Muscle layer of duodenum (tissue), 2 donors: ENCODE data around the gene C20orf173.
"Not testable (repeated sequence)": the region's sequence is repeated elsewhere in the genome, so short reads cannot be mapped to it uniquely, and the experiment has no call there.

Experiments used
- H3K27ac ChIP-seq: one replicate; pipeline ENCODE4 v1.7.0; 2013; ENCODE audit warnings: mild to moderate bottlenecking, low read length
- H3K27me3 ChIP-seq: one replicate; pipeline ENCODE4 v1.7.0; 2013; ENCODE audit warnings: low read depth, mild to moderate bottlenecking, control low read depth, low read length
- H3K36me3 ChIP-seq, 2 donors: one replicate each; pipeline ENCODE4 v1.7.0; 2013; ENCODE audit warnings: low read length in 2 of 2, control low read depth in 1 of 2, mild to moderate bottlenecking in 1 of 2; ENCODE audit not compliant: insufficient read depth in 2 of 2, control insufficient read depth in 1 of 2
- H3K4me1 ChIP-seq, 2 donors: one replicate each; pipeline ENCODE4 v1.7.0; 2013; ENCODE audit warnings: low read length in 2 of 2, mild to moderate bottlenecking in 2 of 2, control low read depth in 1 of 2, moderate library complexity in 1 of 2; ENCODE audit not compliant: insufficient read depth in 2 of 2, control insufficient read depth in 1 of 2
- H3K4me3 ChIP-seq, 2 donors: one replicate each; pipeline ENCODE4 v1.7.0; 2013; ENCODE audit warnings: low read length in 2 of 2, low read depth in 1 of 2, mild to moderate bottlenecking in 1 of 2
- H3K9me3 ChIP-seq, 2 donors: one replicate each; pipeline ENCODE4 v1.7.0; 2013; ENCODE audit warnings: low read length in 2 of 2, control low read depth in 1 of 2, mild to moderate bottlenecking in 1 of 2; ENCODE audit not compliant: control insufficient read depth in 1 of 2
- donor health status: healthy.

Gene C20orf173

DNA sequence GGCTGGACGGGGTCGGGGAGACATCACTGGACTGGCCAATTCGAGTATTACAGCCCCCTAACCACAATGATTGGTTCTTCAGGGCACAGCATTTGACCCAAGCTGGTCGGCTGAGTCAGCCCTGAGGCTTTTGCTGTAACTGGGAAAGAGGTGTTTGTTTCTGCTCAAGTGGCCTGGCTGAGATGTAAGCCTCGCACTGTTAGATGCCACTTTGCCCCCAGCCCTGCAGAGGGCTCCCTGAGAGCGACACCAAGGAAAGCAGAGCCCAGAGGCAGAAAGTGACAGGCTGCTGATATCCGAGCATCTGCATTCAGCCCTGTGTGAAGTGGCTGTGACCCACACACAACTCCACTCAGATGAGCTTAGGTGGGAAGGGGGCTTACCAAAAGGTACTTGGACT is 31.8 kb upstream of the C20orf173 start:
- Histone ChIP-seq H3K4me3 (no peak overlapping the region), H3K36me3 (peaks cover 9 to 20% of the 10 kb centered on the region in 2 donors), H3K9me3 (no peaks in the 10 kb centered on the region), H3K27ac (no peak overlapping the region), H3K27me3 (no peaks in the 10 kb centered on the region), H3K4me1 (no peaks in the 10 kb centered on the region)

DNA sequence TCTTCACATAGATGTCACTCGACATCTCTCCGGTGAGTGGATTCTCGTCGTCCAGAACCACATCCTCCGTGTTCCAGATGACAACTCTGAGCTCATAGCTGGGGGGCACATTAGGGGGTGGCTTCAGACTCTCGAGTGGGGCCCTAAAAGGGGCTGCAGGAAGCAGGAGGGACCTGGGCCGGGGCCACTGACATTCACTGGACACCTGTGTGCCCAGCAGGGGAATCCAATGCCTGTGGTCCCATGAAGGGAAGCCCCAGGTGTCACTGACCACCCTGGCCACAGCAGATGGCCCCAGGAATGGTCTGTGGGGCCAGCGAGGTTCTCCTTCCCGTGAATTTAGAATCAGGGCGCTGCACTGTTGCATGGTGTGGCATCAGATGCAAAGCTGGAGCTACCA is 31.1 kb upstream of the C20orf173 start:
- Histone ChIP-seq H3K9me3 (no peaks in the 10 kb centered on the region), H3K36me3 (peaks cover 12 to 27% of the 10 kb centered on the region in 2 donors), H3K4me1 (no peaks in the 10 kb centered on the region), H3K27ac (no peak overlapping the region), H3K4me3 (no peak overlapping the region), H3K27me3 (no peaks in the 10 kb centered on the region)

DNA sequence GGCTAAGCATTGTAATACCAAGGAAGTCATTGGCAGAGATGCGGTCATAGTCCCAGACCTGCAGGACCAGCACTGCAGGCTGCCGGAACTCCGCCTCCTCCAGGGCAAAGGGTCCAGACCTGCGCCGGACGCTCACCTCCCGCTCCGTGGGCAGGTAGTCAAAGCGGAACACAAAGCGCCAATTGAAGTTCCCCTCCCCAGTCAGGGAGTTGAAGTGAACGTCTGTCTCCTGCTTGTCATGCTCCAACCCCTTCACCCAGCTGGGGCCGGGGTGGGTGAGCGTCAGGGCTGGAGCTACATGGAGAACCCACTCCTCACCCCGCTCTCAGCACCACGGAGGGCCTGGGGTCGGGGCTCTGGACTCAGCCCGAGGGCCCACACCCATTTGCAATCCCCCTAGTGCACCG is 30.7 kb upstream of the C20orf173 start:
- no peak overlapping the region for H3K27ac ChIP-seq
- H3K27me3 ChIP-seq = no peaks in the 10 kb centered on the region
- H3K9me3 ChIP-seq = no peaks in the 10 kb centered on the region
- no peaks in the 10 kb centered on the region for H3K4me1 ChIP-seq
- peaks cover 16 to 32% of the 10 kb centered on the region in 2 donors for H3K36me3 ChIP-seq
- no peak overlapping the region for H3K4me3 ChIP-seq

DNA sequence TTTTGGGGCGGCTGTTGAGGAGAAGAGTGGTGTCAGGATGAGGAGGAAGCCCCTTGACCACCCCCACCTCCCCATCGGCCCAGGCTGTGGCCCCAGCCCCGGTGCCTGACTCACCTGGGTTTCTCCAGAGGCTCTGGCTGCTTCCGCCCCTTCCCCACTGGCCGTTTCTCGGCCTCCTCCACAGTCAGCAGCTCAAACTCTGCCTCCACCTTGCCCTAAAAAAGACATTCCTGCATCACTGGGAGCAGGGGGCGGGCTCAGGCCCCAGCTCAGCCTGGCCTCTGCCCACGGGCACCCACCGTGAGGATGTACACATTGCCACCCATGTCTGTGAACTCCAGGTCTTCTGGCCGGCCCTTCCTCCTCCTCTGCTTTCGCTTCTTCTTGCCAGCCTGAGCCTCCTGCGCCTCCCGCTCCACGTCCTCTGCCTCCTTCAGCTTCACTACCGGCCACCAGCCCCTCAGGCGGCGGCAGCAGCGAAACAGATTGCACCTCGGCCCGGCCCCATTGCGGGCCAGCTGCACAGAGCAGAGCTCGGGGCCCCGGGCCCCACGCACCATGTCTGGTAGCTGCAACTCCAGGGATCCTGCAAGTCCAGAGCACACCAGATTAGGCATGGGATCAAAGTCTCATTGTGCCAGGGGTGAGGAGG is 29.7 kb upstream of the C20orf173 start:
- Histone ChIP-seq H3K36me3 (peaks cover 23 to 40% of the 10 kb centered on the region in 2 donors), H3K9me3 (no peaks in the 10 kb centered on the region), H3K4me1 (no peaks in the 10 kb centered on the region), H3K27me3 (no peaks in the 10 kb centered on the region), H3K4me3 (no peak overlapping the region), H3K27ac (no peak overlapping the region)

DNA sequence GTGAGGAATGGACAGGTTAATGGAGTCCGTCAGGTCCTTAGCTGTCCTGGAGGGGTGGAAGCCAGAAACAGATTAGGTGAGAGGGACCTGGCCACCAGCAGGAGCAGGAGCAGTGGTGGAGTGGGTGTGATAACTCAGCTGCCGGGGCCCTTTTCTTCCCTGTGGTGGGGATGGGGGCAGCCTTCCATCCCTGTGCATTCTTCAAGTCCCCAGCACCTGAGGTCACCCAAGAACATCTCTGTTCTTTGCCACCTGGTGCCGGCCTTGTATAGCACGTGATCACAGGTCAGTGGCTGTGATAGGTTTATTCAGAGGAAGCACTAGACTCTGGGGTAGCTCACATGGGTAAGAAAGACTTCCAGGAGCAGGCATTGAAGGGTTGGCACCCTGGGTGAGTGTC is 29.0 kb upstream of the C20orf173 start:
- Histone ChIP-seq H3K27me3 (no peaks in the 10 kb centered on the region), H3K36me3 (peaks cover 23 to 43% of the 10 kb centered on the region in 2 donors), H3K27ac (no peak overlapping the region), H3K9me3 (no peaks in the 10 kb centered on the region), H3K4me1 (no peaks in the 10 kb centered on the region), H3K4me3 (no peak overlapping the region)

DNA sequence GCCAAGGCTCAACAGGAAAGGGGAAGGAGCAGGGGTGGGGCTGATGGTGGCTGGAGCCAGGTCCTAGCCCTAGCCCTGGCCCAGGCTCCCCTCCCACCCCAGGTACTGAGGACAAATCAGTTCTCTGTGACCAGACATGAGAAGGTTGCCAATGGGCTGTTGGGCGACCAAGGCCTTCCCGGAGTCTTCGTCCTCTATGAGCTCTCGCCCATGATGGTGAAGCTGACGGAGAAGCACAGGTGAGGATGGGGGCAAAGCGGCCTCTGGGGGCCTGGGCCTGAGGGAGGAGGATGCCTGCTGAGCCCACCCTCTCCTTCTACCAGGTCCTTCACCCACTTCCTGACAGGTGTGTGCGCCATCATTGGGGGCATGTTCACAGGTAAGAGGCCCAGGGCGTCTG is 27.4 kb upstream of the C20orf173 start:
- peaks cover 32 to 54% of the 10 kb centered on the region in 2 donors for H3K36me3 ChIP-seq
- H3K27me3 ChIP-seq = no peaks in the 10 kb centered on the region
- H3K4me3 ChIP-seq = no peak overlapping the region

DNA sequence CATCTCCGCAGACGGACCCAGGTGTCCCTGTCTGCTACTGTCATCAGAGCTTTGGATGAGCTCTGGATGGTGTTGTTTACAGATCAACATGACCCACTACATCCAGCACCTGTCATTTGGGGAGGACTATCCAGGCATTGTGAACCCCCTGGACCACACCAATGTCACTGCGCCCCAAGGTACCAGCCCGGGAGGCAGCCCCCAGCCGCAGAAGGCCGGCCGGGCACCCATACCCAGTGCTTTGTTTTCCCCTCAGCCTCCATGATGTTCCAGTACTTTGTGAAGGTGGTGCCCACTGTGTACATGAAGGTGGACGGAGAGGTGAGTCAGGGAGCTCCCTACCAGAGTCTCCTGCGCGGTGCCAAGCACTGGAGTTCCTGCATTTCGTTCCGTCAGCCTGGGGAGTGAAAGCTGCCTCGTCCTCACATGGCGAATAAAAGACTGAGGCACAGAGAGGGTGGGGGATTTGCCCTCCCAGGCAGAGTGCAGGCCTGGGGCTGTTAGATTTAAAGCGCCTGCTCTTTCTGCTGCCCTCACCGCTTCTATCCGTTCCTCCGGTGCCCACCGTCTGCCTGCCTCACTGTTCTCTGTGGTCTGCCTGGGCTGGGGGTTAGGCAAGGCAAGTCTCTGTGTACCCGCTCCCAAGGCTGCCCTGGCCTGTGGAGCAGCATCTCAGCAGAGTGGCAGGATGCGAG is 26.6 kb upstream of the C20orf173 start:
- no peak overlapping the region for H3K27ac ChIP-seq
- peaks cover 39 to 61% of the 10 kb centered on the region in 2 donors for H3K36me3 ChIP-seq
- no peaks in the 10 kb centered on the region for H3K9me3 ChIP-seq
- no peaks in the 10 kb centered on the region for H3K4me1 ChIP-seq
- no peaks in the 10 kb centered on the region for H3K27me3 ChIP-seq
- H3K4me3 ChIP-seq = no peak overlapping the region

More for the DNA sequence above, 27.4 kb upstream of the C20orf173 start:
- no peaks in the 10 kb centered on the region for H3K9me3 ChIP-seq
- H3K4me1 ChIP-seq = no peaks in the 10 kb centered on the region
- H3K27ac ChIP-seq = no peak overlapping the region

DNA sequence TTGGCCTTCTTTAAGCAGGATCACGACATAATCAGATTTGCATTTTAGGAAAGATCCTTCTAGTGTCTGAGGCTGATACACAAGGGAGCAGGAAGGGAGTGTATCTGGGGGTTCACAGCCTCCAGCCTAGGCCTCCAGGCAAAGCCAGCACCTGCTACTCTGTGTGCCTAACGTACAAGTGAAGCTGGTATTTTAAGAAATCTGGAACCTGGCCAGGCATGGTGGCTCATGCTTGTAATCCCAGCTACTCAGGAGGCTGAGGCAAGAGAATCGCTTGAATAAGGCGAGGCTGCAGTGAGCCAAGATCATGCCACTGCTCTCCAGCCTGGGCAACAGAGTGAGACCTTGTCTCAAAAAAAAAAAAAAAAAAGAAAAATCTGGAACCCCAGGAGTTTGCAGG is 26.0 kb upstream of the C20orf173 start:
- H3K27ac ChIP-seq, H3K4me3 ChIP-seq, H3K9me3 ChIP-seq, H3K4me1 ChIP-seq, H3K27me3 ChIP-seq: not testable (repeated sequence)
- peaks cover 42 to 67% of the 10 kb centered on the region in 2 donors for H3K36me3 ChIP-seq

DNA sequence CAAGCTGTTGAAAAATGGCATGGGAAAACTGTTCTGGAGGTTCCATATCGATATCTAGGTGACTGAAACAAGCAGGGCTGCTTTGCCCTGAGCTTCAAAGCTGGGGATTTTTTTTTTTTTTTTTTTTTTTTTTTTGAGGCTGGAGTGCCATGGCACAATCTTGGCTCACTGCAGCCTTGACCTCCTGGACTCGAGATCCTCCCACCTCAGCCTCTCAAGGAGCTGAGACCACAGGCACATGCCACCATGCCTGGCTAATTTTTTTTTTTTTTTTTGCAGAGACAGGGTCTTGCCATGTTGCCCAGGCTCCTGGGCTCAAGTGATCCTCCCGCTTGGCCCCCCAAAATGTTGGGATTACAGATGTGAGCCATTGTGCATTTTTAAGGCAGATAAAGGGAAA is 23.5 kb upstream of the C20orf173 start:
- Histone ChIP-seq H3K27me3 (no peaks in the 10 kb centered on the region), H3K9me3 (no peaks in the 10 kb centered on the region), H3K36me3 (peaks cover 57 to 85% of the 10 kb centered on the region in 2 donors), H3K27ac (no peak overlapping the region), H3K4me3 (no peak overlapping the region), H3K4me1 (no peaks in the 10 kb centered on the region)

DNA sequence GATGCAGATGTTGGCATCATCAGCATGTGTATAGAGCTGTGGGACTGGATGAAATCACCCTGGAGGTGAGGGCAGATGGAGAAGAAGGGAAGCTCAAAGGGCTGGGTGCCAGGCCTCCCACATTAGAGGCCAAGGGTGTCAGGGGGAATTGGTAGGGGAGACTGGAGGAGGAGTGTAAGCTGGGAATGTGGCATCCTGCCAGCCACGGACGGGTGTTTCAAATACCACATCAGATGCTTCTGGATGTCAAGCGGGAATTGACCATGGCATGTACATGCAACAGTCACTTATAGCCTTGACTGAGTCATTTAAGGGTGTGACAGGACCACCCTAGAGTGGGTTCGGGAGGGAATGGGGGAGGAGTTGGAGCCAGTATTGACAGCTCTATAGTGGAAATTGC is 22.1 kb upstream of the C20orf173 start:
- H3K9me3 ChIP-seq = no peaks in the 10 kb centered on the region
- H3K27me3 ChIP-seq = no peaks in the 10 kb centered on the region
- H3K4me3 ChIP-seq = no peak overlapping the region
- no peak overlapping the region for H3K27ac ChIP-seq
- H3K4me1 ChIP-seq = no peaks in the 10 kb centered on the region
- peaks cover 50 to 84% of the 10 kb centered on the region in 2 donors for H3K36me3 ChIP-seq

DNA sequence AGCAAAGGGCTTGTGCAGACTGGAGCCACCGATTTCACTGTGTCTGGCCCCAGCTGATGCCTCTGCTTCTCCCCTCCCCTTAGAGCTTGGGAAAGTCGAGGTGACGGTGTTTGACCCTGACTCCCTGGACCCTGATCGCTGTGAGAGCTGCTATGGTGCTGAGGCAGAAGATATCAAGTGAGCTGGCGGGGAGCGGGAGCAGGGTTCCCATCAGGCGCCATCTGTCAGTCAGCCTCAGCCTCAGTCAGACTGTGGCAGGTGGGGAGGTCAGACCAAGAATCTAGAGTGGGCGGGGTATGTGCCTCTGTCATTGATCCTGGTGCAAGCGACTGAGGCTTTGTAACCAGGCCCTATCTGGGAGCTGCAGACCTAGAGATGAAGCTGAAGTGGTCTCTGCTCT is 17.9 kb upstream of the C20orf173 start:
- Histone ChIP-seq H3K9me3 (no peaks in the 10 kb centered on the region), H3K4me1 (peaks cover 0 to 9% of the 10 kb centered on the region in 2 donors), H3K27ac (no peak overlapping the region), H3K27me3 (no peaks in the 10 kb centered on the region), H3K36me3 (peaks cover 29 to 69% of the 10 kb centered on the region in 2 donors), H3K4me3 (no peak overlapping the region)
